NB4 (cell line): ENCODE data around the gene PTPN4.

Experiments
- MYC ChIP-seq: IDR thresholded peaks from 2 replicates; pipeline ENCODE4 v1.6.1; 2011; ENCODE audit warnings: low read depth, low read length
- POLR2A ChIP-seq: IDR thresholded peaks from 2 replicates; pipeline ENCODE4 v1.6.1; 2011; ENCODE audit warnings: mild to moderate bottlenecking; ENCODE audit not compliant: insufficient read length; ENCODE audit errors: extremely low read depth
- TF ChIP-seq, protein P1 (sequence below): IDR thresholded peaks from one replicate; pipeline ENCODE4 v1.5.1; 2012; ENCODE audit warnings: low read depth, low read length
- TF ChIP-seq, protein P2 (sequence below): IDR thresholded peaks from 2 replicates; pipeline ENCODE4 v1.6.1; 2011; ENCODE audit warnings: low read depth, low read length

DNA sequence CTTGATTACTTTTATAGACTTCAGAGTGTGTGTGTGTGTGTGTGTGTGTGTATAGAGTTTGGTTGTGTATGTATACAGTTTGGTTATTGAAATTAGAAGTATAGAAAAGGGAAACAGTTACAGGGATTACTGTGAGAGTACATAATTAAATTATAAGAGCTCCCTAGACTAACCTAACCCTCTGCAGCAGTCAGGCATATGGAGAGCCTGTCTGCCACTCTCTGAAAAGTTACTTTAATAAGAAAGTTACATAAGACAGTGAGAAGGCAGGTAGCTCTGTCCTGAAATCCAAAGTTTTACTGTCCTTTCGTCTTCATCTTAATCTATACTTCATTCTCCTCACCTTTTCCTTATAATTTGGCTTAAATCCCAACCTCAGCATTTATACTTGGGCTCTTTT is 181.7 kb downstream of the PTPN4 start:
- TF ChIP-seq POLR2A (no peak), MYC (no peak)
- TF ChIP-seq, protein P1, sequence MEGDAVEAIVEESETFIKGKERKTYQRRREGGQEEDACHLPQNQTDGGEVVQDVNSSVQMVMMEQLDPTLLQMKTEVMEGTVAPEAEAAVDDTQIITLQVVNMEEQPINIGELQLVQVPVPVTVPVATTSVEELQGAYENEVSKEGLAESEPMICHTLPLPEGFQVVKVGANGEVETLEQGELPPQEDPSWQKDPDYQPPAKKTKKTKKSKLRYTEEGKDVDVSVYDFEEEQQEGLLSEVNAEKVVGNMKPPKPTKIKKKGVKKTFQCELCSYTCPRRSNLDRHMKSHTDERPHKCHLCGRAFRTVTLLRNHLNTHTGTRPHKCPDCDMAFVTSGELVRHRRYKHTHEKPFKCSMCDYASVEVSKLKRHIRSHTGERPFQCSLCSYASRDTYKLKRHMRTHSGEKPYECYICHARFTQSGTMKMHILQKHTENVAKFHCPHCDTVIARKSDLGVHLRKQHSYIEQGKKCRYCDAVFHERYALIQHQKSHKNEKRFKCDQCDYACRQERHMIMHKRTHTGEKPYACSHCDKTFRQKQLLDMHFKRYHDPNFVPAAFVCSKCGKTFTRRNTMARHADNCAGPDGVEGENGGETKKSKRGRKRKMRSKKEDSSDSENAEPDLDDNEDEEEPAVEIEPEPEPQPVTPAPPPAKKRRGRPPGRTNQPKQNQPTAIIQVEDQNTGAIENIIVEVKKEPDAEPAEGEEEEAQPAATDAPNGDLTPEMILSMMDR: no peak
- TF ChIP-seq, protein P2, sequence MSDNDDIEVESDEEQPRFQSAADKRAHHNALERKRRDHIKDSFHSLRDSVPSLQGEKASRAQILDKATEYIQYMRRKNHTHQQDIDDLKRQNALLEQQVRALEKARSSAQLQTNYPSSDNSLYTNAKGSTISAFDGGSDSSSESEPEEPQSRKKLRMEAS: no peak
